HepG2 (cell line): Measurements from ENCODE around the gene DLL3. TPM values are rescaled to one million over a fixed set of nuclear protein-coding genes. Genes with fewer than 3 reads are reported as not detected.

Source experiments
- ARID5B ChIP-seq: IDR thresholded peaks from 2 replicates; pipeline ENCODE4 v1.4.0; 2020; ENCODE audit warnings: mild to moderate bottlenecking, missing genetic modification reagents
- CREB3 ChIP-seq: sonication (generic); formaldehyde crosslinking; IDR thresholded peaks from 2 replicates; pipeline ENCODE4 v1.5.0; 2020; ENCODE audit warnings: missing genetic modification reagents
- GATAD2A ChIP-seq: IDR thresholded peaks from 2 replicates; pipeline ENCODE4 v1.6.1; 2016
- KDM5A ChIP-seq: fragments of 200-600 bp; sonication (generic); IDR thresholded peaks from 2 replicates; pipeline ENCODE4 v1.7.0; 2018; ENCODE audit warnings: antibody characterized with exemption, mild to moderate bottlenecking, low read length, borderline replicate concordance
- KLF15 ChIP-seq: sonication (generic); formaldehyde crosslinking; IDR thresholded peaks from 2 replicates; pipeline ENCODE4 v1.8.1; 2023; ENCODE audit warnings: borderline replicate concordance, mild to moderate bottlenecking, inconsistent platforms, missing genetic modification reagents, mixed read lengths
- POLR2AphosphoS5 ChIP-seq: IDR thresholded peaks from 2 replicates; pipeline ENCODE4 v1.6.1; 2012; ENCODE audit warnings: low read depth, low read length
- PRDM15 ChIP-seq: sonication (generic); formaldehyde crosslinking; IDR thresholded peaks from 2 replicates; pipeline ENCODE4 v1.4.0; 2020; ENCODE audit warnings: missing genetic modification reagents
- RELA ChIP-seq: sonication (generic); formaldehyde crosslinking; IDR thresholded peaks from 2 replicates; pipeline ENCODE4 v1.4.0; 2020; ENCODE audit warnings: missing genetic modification reagents
- SP5 ChIP-seq: IDR thresholded peaks from 2 replicates; pipeline ENCODE4 v1.6.1; 2016; ENCODE audit warnings: low read depth, borderline replicate concordance
- TBX3 ChIP-seq: fragments of 450-650 bp; IDR thresholded peaks from 2 replicates; pipeline ENCODE4 v1.6.1; 2017; ENCODE audit warnings: antibody characterized with exemption, mild to moderate bottlenecking, inconsistent platforms, borderline replicate concordance
- THAP9 ChIP-seq: sonication (generic); formaldehyde crosslinking; IDR thresholded peaks from 2 replicates; pipeline ENCODE4; 2020; ENCODE audit warnings: missing genetic modification reagents, mild to moderate bottlenecking, borderline replicate concordance
- ZMAT5 ChIP-seq: sonication (generic); formaldehyde crosslinking; IDR thresholded peaks from 2 replicates; pipeline ENCODE4 v1.5.0; 2020; ENCODE audit warnings: mild to moderate bottlenecking, low read depth, missing genetic modification reagents, borderline replicate concordance
- ZNF136 ChIP-seq: sonication (generic); formaldehyde crosslinking; IDR thresholded peaks from 2 replicates; pipeline ENCODE4 v1.8.1; 2022; ENCODE audit warnings: low read depth, mild to moderate bottlenecking, moderate library complexity, missing genetic modification reagents
- ZNF253 ChIP-seq: sonication (generic); formaldehyde crosslinking; IDR thresholded peaks from 2 replicates; pipeline ENCODE4 v1.8.0; 2022; ENCODE audit warnings: mild to moderate bottlenecking, missing genetic modification reagents, borderline replicate concordance
- ZNF547 ChIP-seq: sonication (generic); formaldehyde crosslinking; IDR thresholded peaks from 2 replicates; pipeline ENCODE4 v1.5.1; 2020; ENCODE audit warnings: mild to moderate bottlenecking, missing genetic modification reagents
- ZNF883 ChIP-seq: sonication (generic); formaldehyde crosslinking; IDR thresholded peaks from 2 replicates; pipeline ENCODE4 v1.5.1; 2020; ENCODE audit warnings: mild to moderate bottlenecking, missing genetic modification reagents; ENCODE audit errors: not compliant biosample characterization
- polyA plus RNA-seq, 8 experiments: library from polyadenylated mRNA; depleted of rRNA in 3 of 8; stranded (reverse) in 7 of 8; unstranded in 1 of 8; fragments of >200 nt; fragmentation: Illumina TruSeq in 4 of 8; extraction: Trizol in 4 of 8; gene quantifications; 2 replicates each; pipeline versions ENCODE4 v1.2.1 to v1.2.3, GENCODE V29; 2011 to 2016; ENCODE audit warnings: low read depth in 4 of 8, missing spikeins in 1 of 8, mixed read lengths in 1 of 8; ENCODE audit not compliant: insufficient read depth in 1 of 8
- total RNA-seq, 5 experiments: library from RNA; depleted of rRNA; stranded (reverse); fragments of >200 nt; fragmentation: Illumina TruSeq; extraction: Trizol; gene quantifications; 2 replicates each; pipeline ENCODE4 v1.2.3, GENCODE V29; 2016; ENCODE audit warnings: low read depth in 1 of 5

The DLL3 gene
- total and polyA plus RNA-seq, 2 of the 13 experiments (the other 11 are each of a cell fraction or from before 2014, with no cell fraction given), result 0.35 to 0.55 TPM

GRCh38 chr19:39539518-39540332 lies 41.0 kb downstream of the DLL3 start, which contains the start of gene EID2 (continued):
- TF ChIP-seq THAP9 (CRISPR knock-in tag), result peak; percentile 33; the same call in 1 of the 2 replicates
- no peak; the same call in 1 of the 2 replicates for TF ChIP-seq KLF15
- TF ChIP-seq GATAD2A (CRISPR knock-in tag), result 0 out of 2 replicates have a peak, but pooled peaks have one; percentile 8
- TF ChIP-seq TBX3, result no peak
- TF ChIP-seq KDM5A, result peak; percentile 54; the same call in 1 of the 2 replicates
- no peak for TF ChIP-seq ZNF136 (CRISPR knock-in tag)
- TF ChIP-seq ARID5B, result peak; percentile 30; the same call in 1 of the 2 replicates
- no peak for TF ChIP-seq ZMAT5 (CRISPR knock-in tag)
- peak; percentile 62; the same call in 1 of the 2 replicates for TF ChIP-seq PRDM15 (CRISPR knock-in tag)
- TF ChIP-seq ZNF883 (CRISPR knock-in tag), result no peak
- TF ChIP-seq CREB3 (CRISPR knock-in tag), result 0 out of 2 replicates have a peak, but pooled peaks have one; percentile 64
- no peak for TF ChIP-seq SP5 (CRISPR knock-in tag)
- peak; percentile 28; the same call in 1 of the 2 replicates for TF ChIP-seq RELA (CRISPR knock-in tag)
- TF ChIP-seq ZNF547, result peak; percentile 24; the same call in 1 of the 2 replicates
- TF ChIP-seq POLR2AphosphoS5, result peak; percentile 88
- TF ChIP-seq ZNF253 (CRISPR knock-in tag), result no peak
